Measurements from ENCODE around the gene STK26.

DNA sequence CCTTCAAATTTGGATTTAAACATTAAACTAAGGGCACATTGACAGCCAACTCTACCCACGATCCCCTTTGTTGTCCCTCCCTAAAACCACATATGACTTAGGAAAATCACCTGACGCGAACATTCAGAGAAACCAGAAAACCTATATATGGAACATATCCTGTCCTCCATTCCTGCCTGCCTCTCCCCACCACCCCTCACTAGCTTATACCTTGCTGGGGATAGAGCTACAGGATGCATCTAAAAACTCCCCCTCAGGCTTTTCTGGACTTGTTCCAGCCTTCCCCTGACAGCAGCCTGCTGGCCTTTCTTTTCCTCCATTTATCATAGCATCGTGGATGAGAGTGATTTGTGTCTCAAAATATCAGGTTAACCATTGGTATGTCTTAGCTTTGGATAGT lies 8.8 kb downstream of the STK26 start:
- TF ChIP-seq EZH2 (IDR thresholded peaks at IDR 0.05; ENCODE audit: low read length, unreplicated experiment) (no peak), CTCF (conservative IDR thresholded peaks at IDR 0.05; ENCODE audit: low read depth, low read length) (no peak)

Measured in PC-3 (cell line).